H4 (cell line): ENCODE measurements around the gene MAN1C1. TPM values are rescaled to one million over a fixed set of nuclear protein-coding genes. Genes with fewer than 3 reads are reported as not detected.

ENCODE experiments used
- DNase-seq: peaks from one replicate; pipeline ENCODE4 v3.0.0-alpha.2; 2015; ENCODE audit warnings: low spot score
- total RNA-seq: library from RNA; depleted of rRNA; stranded (reverse); fragments of >200 nt; shearing (Covaris generic); gene quantifications from 2 replicates; pipeline ENCODE4 v1.2.3, GENCODE V29; 2014

MAN1C1 gene
- total RNA-seq, 1 experiment from 2014 or later = 0.95 TPM

DNA sequence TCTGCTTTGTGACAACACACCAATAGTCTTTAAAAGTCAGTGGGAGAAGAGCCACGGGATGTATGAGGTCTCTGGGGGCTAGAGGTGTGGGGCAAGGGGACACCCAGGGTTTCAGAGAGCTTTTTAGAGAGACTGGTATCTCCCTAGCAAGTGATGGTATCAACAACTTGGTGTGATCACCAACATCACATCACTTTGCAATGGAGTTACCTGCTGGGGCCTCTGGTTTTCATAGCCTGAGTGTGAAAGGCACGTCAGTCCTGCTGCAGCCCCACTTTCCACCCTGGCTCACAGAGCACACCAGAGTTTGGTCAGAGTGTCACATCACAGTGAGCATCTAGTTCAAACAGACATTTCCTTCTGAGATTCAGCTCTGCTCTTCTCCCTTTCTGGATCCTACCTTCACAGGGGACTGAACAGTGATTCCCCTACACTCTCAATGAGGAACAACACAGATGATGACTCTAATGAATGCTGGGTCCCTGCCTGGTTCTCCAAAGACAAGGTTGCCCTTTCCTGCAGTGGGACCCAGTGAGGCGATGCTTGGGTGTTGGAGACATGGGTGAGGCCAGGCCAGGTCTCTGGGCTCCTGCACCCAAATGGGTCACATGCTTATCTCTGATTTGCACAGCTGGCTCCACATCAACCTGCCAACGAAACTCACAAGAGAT lies 2.0 kb upstream of the MAN1C1 start:
- DNase-seq = no peak

DNA sequence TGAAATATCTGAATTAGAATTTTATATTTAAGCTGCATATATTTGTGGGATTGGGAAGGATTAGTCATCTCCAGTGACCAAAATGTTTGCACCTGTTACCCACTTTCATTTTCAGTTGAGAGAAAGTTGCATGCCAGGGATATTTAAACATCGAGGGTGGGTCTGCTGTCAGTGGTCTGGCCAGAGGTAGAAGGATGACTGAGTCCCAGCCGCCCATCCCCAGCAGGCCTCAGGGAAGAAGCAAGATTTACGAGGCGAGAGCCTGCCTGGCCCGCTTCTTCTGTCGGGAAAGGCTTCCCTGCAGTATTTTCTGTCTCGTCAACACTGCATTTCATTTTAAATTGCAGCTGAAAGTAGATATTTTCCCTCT lies 1.4 kb upstream of the MAN1C1 start:
- no peak for DNase-seq

DNA sequence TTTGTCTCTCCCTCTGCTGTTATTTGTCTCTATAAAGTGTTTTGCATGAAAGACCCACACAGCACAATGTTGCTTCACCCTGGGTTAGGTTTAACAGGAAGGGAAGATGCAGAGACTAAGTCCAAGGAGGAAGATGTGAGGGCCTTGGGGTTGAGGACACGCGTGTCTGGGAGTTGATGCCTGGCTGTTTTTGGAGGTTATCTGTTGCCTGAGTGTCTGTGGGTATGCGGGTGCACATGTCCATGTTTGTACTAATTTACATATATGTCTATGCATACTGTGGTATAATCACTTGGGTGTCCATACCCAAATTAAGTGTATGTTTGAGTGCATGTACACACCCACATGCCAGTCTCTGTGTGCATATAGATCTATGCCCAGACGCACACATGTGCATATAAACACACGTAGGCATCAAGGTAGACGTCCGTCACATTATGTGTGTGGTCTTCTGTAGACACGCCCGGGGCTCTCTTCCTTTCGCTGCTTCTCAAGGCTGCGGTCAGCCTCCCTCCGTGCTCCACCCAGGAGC lies 962 bp upstream of the MAN1C1 start:
- no peak for DNase-seq

DNA sequence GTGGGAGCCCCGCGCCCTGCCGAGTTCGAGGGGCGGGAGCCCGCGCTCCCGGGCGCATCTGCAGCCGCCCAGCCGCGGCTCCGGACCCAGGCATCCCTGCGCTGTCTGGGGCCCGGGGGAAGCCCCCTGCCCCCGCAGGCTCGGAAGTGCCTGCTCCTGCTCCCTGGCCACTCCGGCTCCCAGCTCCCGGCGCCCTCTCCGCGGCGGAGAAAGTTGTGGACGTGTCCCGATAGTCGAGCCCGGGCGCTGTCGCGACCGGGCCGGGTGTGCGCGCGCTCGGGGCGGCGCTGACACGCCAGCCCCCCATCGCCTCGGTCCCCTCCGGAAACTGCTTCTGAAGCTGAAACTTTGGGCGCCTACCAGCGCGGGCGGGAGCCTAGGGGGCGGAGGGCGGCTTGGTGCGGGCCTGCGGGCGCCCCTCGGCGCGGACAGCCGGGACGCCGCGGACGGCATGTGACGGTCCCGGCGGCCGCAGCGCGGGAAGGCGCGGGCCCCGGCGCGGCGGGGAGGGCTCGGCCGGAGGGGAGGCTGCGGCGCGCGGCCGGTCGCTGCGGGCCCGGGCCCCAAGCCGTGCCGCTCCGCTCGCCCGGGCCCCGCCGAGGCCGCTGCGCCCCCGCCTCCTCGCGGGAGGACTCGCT lies 515 bp downstream of the MAN1C1 start:
- no peak for DNase-seq

DNA sequence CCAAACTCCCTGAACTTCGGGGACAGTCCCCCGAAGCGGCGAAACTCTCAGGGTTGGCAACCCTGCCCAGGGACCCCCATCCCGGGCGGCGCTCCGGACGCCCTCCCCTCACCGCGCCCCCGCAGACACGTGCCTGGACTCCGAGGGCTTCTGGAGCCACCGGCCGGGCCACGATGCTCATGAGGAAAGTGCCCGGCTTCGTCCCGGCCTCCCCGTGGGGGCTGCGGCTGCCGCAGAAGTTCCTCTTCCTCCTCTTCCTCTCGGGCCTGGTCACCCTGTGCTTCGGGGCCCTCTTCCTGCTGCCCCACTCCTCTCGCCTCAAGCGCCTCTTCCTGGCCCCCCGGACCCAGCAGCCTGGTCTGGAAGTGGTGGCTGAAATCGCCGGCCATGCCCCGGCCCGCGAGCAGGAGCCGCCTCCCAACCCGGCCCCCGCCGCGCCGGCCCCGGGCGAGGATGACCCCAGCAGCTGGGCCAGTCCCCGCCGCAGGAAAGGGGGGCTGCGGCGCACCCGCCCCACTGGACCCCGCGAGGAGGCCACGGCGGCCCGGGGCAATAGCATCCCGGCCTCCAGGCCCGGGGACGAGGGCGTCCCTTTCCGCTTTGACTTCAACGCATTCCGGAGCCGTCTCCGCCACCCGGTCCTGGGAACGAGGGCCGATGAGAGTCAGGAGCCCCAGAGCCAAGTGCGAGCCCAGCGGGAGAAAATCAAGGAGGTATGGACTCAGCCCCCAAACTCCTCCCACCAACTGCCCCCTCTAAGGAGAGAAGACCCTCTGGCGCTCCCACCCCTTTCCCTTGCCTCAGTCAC lies 1.2 kb downstream of the MAN1C1 start:
- DNase-seq = no peak

DNA sequence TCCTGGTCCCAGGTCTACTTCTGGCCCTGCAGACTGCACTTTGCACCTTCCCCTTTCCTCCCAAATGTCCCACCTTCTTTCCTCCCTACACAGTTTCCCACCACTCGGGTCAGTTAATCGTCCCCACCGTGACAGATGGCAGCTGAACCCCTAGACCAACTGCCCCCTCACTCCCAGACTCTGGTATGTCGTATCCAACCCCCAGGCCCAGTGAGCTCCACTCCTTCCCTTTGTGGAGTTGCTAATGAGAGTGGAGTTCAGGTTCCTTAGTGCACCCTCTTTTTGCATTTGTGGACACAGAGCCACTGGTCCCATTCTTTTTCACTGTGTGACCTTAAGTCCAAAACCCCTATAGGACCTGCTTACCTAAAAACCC lies 1.8 kb downstream of the MAN1C1 start:
- DNase-seq = no peak

DNA sequence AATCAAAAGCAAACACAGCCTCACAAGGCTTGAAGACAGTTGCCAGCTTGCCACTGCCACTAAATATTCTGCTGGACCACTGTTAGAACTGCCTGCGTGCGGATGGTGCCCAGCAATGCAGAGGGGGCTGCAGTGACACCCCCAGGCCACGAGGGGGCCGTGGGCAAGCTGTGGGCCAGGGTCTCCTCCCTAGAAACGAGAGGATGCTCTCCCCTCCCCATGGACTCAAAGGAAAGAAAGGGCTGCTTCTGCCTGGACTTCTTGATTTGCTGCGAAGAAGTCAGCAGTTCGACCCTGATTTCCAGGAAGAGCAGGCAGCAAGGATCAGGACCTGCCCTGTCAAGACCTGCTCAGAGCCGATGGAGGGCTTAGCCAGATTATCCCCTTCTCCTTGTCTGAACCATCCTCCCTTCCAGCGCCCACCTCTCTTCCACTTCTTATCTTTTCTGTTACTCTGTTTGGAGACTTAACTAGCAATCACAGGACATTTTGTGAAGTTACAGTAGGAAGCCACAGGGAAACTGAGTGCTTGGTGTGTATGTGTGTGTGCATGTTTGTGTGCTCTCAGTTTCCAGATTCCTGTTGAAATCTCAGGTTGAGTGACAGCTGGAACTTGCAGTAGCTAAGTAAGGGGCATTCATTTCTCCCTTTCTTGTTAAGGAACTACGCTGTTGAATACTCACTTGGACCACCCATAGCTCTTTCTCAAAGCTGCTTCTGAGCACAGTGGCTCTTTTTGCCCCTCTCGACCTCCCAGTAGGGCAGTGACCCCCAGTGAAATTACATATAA lies 2.7 kb downstream of the MAN1C1 start:
- DNase-seq = no peak

DNA sequence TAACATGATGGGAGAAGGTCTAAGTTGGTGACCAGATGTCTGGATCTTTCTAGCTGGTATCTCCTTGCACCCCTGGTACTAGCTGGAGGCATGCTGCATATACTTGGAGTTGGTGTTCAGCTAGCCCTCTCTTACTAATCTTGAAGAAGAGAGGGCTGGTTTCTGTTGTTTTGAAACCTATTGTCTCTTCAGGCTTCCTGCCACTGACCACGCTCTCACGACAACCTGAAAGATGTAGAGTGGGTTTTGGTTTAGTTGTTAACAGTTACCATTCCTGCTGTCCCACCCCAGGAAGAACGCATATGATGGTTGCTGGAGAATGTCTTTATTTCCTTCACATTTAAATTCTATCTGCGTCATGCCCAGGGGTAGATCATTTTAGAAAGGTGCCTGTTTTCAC lies 3.6 kb downstream of the MAN1C1 start:
- DNase-seq = no peak

DNA sequence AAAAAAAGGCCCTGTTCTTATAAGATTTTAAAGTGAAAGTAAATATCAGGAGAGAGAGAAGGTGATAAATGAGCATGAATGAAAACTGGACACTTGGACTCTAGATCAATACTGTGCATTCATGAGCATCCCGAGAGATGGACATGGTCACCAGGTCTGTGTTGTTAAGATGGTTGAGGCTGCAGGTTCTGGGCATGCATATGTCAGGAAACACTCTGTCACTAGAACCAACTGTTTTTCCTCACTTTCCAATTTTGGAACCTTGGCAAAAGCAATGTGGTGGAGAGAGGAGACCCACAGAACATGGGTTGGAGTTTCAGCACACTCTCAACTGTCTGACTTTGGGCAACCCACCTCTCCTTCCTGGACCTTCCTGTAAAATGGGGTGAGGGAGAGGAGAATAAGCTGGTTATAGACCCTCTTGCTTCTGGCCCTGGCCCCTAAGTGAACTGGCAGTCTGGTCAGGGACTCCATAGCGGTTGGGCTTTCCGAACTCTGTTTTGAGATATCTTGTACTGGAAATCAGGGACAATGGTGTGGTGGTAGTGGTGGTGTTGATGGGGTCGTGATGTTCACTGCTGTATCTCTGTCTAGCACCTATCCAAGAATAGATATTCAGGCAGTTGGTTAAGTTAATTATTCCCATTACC lies 4.2 kb downstream of the MAN1C1 start:
- no peak for DNase-seq

DNA sequence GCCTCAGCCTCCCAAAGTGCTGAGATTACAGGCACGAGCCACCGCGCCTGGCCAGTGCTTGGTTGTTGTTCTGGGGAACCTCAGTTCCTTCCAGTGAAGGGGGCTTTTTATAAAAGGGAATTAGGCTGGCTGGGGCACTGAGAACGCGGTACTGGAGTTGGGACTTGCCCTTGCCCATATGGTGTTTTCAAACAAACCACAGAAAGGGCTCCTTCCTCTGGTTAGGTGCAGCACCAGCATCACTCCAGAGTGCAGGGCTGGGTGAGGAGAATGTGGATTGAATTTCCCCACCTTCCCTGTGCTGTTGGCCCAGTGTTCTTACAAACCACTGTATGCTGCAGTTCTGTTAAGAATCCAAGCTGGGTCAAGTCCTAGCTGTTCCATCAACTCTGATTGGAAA lies 5.3 kb downstream of the MAN1C1 start:
- DNase-seq = no peak

DNA sequence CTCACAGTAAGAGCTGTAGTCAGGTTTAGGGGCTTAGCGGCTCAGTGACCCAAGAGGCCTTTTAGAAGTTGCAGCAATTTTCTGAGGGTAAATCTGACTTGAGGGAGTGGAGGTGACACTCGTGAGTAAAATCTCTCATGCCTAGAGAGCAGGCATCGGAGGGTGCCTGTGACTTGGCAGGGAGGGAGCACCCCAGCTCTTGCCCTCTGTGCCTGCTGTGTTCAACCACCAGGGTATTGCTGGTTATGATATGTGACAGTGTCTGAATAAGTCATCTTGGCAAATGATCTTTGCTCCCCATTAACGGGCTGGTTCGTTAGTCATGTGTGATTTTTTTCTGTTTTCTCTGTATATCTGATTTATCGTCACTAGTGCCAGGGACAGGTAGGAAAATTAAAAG lies 5.9 kb downstream of the MAN1C1 start:
- DNase-seq = no peak

DNA sequence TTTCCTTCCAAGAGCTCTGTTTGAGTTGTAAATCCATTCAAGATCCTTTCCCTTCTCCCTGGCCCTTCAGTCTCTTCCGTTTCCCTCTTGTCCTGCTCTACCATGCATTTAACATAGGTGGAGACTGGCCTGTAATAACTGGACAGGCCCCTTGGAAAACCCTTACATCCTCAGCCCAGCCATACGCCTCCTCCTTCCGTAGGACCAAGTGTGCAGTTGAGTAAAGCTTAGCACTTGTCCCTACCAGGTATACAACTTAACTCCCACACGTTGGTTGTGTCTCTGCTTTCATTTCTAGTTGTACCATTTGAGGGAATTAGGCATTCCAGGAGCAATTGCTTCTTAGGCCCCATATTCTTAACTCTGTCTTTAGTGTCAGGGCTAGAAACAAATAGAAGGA lies 6.4 kb downstream of the MAN1C1 start:
- DNase-seq = no peak

DNA sequence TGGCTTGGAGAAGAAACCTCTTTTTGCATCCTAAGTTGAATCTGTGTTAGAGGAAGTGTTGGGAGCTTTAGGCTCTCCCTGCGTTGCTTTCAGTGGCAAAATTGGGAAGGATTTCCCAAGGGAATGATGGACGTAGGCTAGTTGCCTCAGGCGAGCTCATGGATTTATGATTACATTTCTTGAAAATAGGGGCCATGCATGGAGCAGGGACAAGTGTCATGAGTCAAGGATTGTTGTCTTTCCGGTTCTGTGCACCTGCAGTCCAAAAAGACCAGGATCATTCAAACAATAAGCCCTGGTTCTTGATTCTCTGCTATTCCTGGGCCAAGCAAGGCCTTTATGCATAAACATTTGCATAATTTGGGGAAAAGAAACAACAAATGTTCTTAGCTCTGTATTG lies 7.1 kb downstream of the MAN1C1 start:
- no peak for DNase-seq

DNA sequence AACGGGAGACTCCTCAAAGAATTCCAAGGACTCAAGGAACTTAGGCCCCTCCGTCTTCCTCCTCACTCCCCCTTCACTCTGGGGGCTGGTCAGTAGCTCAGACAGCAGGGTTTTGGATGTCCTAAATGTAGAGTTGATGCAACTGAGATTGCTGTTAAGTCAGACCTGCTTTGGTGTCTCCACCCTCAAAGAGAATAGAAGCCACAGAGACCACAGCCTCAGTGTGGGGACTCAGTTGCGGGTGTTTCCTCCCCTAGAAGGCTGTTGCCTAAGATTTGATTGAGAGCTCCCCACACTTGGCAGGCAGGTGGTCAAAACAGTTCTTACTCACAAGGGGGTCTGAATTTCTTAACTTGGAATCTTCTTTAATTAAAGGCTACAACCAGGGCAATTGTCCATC lies 7.6 kb downstream of the MAN1C1 start:
- DNase-seq = no peak

DNA sequence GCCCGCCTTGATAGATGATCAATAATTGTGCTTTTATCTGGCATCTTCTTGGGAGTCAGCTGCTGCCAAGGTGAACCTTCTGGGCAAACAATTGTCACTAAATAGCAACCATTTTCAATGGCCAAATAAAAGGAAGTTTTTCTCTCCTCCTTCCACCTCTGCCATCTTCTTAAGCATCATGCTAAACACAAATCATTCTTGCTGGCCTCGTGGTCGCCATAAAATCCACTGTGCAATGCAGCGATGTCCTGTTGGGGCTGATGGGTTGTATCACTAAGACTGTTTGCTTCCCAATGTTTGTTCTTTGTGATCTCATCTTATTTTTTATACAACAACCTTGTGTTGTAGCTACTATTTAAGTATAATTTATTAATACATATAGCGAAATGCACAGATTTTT lies 8.0 kb downstream of the MAN1C1 start:
- no peak for DNase-seq

DNA sequence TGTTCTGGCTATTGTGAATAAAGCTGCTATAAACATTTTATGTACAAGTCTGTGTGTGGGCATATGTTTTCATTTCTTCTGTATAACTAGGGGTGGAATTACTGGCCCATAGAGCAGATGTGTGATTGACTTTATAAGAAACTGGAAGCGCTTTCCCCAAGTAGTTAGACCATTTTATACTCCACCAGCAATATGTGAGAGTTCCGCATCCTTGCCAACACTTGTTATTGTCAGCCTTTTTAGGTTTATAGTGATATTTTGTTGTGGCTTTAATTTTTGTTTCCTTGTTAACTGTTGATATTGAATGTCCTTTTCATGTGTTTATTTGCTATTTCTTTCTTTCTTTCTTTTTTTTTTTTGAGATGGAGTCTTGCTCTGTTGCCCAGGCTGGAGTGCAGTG lies 9.4 kb downstream of the MAN1C1 start:
- DNase-seq = no peak

DNA sequence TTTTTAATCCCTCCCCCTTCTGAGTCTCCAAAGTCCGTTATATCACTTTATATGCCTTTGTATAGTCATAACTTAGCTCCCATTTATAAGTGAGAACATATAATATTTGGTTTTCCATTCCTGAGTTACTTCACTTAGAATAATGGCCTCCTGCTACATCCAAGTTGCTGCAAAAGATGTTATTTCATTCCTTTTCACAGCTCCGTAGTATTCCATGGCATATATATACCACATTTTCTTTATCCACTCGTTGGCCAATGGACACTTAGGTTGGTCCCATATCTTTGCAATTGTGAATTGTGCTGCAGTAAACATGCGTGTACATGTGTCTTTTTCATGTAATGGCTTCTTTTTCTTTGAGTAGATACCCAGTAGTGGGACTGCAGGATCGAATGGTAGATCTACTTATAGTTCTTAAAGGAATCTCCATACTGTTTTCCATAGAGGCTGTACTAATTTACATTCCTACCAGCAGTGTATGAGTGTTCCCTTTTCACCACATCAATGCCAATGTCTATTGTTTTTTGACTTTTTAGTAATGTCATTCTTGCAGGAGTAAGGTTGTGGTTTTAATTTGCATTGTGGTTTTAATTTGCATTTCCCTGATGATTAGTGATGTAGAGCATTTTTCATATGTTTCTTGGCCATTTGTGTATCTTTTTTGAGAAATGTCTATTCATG lies 12.3 kb downstream of the MAN1C1 start:
- DNase-seq = no peak

DNA sequence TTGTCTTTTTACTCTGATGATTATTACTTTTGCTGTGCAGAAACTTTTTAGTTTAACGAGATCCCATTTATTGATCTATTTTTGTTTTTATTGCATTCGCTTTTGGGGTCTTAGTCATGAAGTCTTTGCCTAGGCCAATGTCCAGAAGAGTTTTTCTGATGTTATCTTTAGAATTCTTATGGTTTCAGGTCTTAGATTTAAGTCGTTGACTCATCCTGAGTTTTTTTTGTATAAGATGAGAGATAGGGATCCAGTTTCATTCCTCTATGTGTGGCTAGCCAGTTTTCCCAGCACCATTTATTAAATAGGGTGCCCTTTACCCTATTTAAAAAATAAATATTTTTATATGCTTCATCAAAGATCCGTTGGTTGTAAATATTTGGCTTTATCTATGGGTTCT lies 13.2 kb downstream of the MAN1C1 start:
- no peak for DNase-seq

DNA sequence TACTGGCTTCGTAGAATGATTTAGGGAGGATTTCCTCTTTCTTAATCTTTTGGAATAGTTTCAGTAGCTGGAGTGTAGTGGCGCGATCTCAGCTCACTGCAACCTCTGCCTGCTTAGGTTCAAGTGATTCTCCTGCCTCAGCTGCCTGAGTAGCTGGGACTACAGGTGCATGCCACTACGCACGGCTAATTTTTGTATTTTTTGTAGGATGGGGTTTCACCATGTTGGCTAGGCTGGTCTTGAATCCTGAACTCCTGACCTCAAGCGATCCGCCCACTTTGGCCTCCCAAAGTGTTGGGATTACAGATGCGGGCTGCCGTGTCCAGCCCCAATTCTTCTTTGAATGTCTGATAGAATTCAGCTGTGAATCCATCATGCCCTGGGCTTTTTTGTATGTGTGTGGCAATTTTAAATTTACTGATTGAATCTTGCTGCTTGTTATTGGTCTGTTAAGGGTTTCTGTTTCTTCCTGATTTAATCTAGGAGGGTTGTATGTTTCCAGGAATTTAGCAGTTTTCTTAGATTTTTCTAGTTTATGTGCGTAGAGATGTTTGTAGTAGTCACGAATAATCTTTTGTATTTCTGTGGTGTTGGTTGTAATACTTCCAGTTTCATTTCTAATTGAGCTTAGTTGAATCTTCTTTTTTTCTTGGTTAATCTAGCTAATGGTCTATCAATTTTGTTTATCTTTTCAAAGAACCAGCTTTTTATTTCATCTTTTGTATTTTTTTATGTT lies 15.3 kb downstream of the MAN1C1 start:
- no peak for DNase-seq

DNA sequence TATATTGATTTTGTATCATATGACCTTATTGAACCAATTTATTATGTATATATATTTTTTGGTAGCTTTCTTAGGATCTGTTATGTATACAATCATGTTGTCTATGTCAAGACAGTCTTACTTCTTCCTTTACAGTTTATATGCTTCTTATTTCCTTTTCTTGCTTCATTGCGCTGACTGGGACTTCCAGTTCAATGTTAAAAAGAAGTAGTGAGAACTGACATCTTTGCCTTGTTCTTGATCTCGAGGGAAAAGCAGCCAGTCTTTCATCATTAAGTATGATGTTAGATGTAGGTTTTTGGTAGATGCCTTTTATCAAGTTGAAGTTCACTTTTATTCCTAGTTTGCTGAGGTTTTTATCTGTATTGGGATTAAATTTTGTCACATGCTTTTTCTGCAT lies 17.5 kb downstream of the MAN1C1 start:
- no peak for DNase-seq
